Adrenal gland (tissue), 12 donors: ENCODE data around the gene CCR5. TPM values are rescaled to one million over a fixed set of nuclear protein-coding genes. Genes with fewer than 3 reads are reported as not detected.
A peak's percentile ranks its signal among the peaks of the same experiment; 100 is the strongest.

Source experiments
- DNase-seq, 7 donors: peaks; one replicate each; pipeline ENCODE4 v3.0.0-alpha.2; 2019 to 2020
- H3K27ac ChIP-seq, 5 donors: fragments of 200-600 bp; sonication (generic) in 4 of 5; 1 replicate in 3 of 5; 2 replicates in 2 of 5; pipeline versions ENCODE4 v1.5.1 to v1.8.0; 2016 to 2020; ENCODE audit warnings: mild to moderate bottlenecking in 1 of 5
- H3K27me3 ChIP-seq: fragments of 200-600 bp; 2 replicates; pipeline ENCODE4 v1.8.0; 2021
- H3K36me3 ChIP-seq, 2 donors: fragments of 200-600 bp; replicated peaks in 1 of 2; 1 replicate in 1 of 2; 2 replicates in 1 of 2; pipeline versions ENCODE4 v1.5.1 to v1.8.0; 2018 to 2022
- H3K4me1 ChIP-seq, 2 donors: fragments of 200-600 bp; replicated peaks in 1 of 2; 1 replicate in 1 of 2; 2 replicates in 1 of 2; pipeline versions ENCODE4 v1.5.1 to v1.8.0; 2018 to 2021
- H3K4me3 ChIP-seq, 4 donors: fragments of 200-600 bp; sonication (generic) in 3 of 4; one replicate each; pipeline ENCODE4 v1.5.1; 2016 to 2018
- H3K9me3 ChIP-seq, 3 donors: fragments of 200-600 bp; sonication (generic) in 1 of 3; replicated peaks in 1 of 3; 1 replicate in 2 of 3; 2 replicates in 1 of 3; pipeline versions ENCODE4 v1.5.1 to v1.8.0; 2016 to 2021
- POLR2A ChIP-seq, 2 donors: fragments of 450-650 bp; IDR thresholded peaks; one replicate each; pipeline ENCODE4 v1.6.1; 2017; ENCODE audit warnings: antibody characterized with exemption in 2 of 2, mild to moderate bottlenecking in 2 of 2, moderate library complexity in 1 of 2
- WGBS, 4 donors: extraction: QIAGEN DNeasy Blood & Tissue Kit in 2 of 4; methylation state at CpG; one replicate each; pipeline versions ENCODE4 v1.1.5 to v1.1.7; 2013 to 2017; 5-methylcytosine and 5-hydroxymethylcytosine counted together
- intact Hi-C, 2 donors: fragments of 100-400 bp; cut with DNase I; formaldehyde crosslinking; loops; one replicate each; pipeline versions ENCODE4 v1.14.1 to v1.15.0; 2022 to 2023
- polyA plus RNA-seq, 3 donors: library from polyadenylated mRNA; stranded (reverse); fragments of 200-250 nt in 2 of 3; fragments of 350-450 nt in 1 of 3; fragmentation: Illumina TruSeq in 1 of 3; extraction: RNeasy Lipid Tissue Mini Kit (QIAGEN cat#74804) in 1 of 3; gene quantifications; one replicate each; pipeline ENCODE4 v1.2.3, GENCODE V29; 2013 to 2014
- total RNA-seq, 9 donors: library from RNA; depleted of rRNA in 4 of 9; stranded (reverse); fragments of >200 nt in 4 of 9; fragments of 120-200 nt in 1 of 9; fragmentation: NEBNext Ultra II Directional in 1 of 9; extraction: Animal tissue kit (Norgen Biotek cat#: 25700) in 1 of 9; gene quantifications; one replicate each; pipeline versions ENCODE4 v1.1.0 to v1.2.4, GENCODE V29; 2013 to 2023
- TF ChIP-seq, protein P1 (sequence below), 6 experiments: fragments of 450-650 bp in 4 of 6; fragments of 200-600 bp in 2 of 6; sonication (generic) in 1 of 6; IDR thresholded peaks; 1 replicate in 5 of 6; 2 replicates in 1 of 6; pipeline versions ENCODE4 v1.5.1 to v1.8.0; 2016 to 2021; ENCODE audit warnings: antibody characterized with exemption in 6 of 6, mild to moderate bottlenecking in 2 of 6, moderate library complexity in 1 of 6
- donor health status: healthy with polysubstance abuse.
- donor health status: Bipolar disorder and iron deficiency.
- donor health status: DM: yes; HTN: yes; CAD: no.
- donor health status: DM: no; HTN: no; CAD: no.
- donor health status: DM: no; HTN: no; CAD: no.
- donor health status: DM: yes; HTN: yes; CAD: no.

The CCR5 gene
- total and polyA plus RNA-seq, 12 donors = 0.06 to 3.7 (median 0.94) TPM

- H3K9me3 ChIP-seq = no peaks in the 10 kb centered on the region
- no peak for TF ChIP-seq POLR2A (IDR thresholded peaks at IDR 0.05)
- TF ChIP-seq, protein P1, sequence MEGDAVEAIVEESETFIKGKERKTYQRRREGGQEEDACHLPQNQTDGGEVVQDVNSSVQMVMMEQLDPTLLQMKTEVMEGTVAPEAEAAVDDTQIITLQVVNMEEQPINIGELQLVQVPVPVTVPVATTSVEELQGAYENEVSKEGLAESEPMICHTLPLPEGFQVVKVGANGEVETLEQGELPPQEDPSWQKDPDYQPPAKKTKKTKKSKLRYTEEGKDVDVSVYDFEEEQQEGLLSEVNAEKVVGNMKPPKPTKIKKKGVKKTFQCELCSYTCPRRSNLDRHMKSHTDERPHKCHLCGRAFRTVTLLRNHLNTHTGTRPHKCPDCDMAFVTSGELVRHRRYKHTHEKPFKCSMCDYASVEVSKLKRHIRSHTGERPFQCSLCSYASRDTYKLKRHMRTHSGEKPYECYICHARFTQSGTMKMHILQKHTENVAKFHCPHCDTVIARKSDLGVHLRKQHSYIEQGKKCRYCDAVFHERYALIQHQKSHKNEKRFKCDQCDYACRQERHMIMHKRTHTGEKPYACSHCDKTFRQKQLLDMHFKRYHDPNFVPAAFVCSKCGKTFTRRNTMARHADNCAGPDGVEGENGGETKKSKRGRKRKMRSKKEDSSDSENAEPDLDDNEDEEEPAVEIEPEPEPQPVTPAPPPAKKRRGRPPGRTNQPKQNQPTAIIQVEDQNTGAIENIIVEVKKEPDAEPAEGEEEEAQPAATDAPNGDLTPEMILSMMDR (IDR thresholded peaks at IDR 0.05) = no peak
- H3K27me3 ChIP-seq = peaks cover 12% of the 10 kb centered on the region
- WGBS, 4 donors = 20 to 26% (median 25%) methylated on average over 2 of the region's 2 CpGs
- no peak overlapping the region for H3K4me3 ChIP-seq
- no peaks in the 10 kb centered on the region for H3K36me3 ChIP-seq
- DNase-seq = no peak
- intact Hi-C loops = loop anchor here in 1 of 2 donors (10.0 kb wide), 1 partner anchor 291 kb away; no protein-coding TSS in a partner anchor
- H3K4me1 ChIP-seq = peaks cover 0 to under 1% of the 10 kb centered on the region in 2 donors
- H3K27ac ChIP-seq = no peak overlapping the region
Measured at GRCh38 chr3:46375814-46376213, 5.1 kb downstream of the CCR5 start.

GRCh38 chr3:46378426-46378942 is 7.7 kb downstream of the CCR5 start:
- WGBS, 4 donors = 35 to 41% (median 39%) methylated on average over 8 of the region's 8 CpGs
- DNase-seq = peak; percentile 49 to 78 (median 61)
- no peaks in the 10 kb centered on the region for H3K9me3 ChIP-seq
- no peak overlapping the region for H3K27ac ChIP-seq
- H3K4me1 ChIP-seq = no peaks in the 10 kb centered on the region
- TF ChIP-seq, protein P1 (IDR thresholded peaks at IDR 0.05) = peak; percentile 25 to 59 (median 56)
- no peak for TF ChIP-seq POLR2A (IDR thresholded peaks at IDR 0.05)
- intact Hi-C loops = loop anchor here in 1 of 2 donors (10.0 kb wide), 1 partner anchor 294 kb away; no protein-coding TSS in a partner anchor
- no peak overlapping the region for H3K4me3 ChIP-seq
- H3K27me3 ChIP-seq = peaks cover 4% of the 10 kb centered on the region
- H3K36me3 ChIP-seq = no peaks in the 10 kb centered on the region

GRCh38 chr3:46380471-46381221 is 9.9 kb downstream of the CCR5 start:
- H3K36me3 ChIP-seq = no peaks in the 10 kb centered on the region
- intact Hi-C loops = loop anchor here in 1 of 2 donors (10.0 kb wide), 1 partner anchor 446 kb away; no protein-coding TSS in a partner anchor
- WGBS, 4 donors = 65 to 80% (median 73%) methylated on average over 8 of the region's 8 CpGs
- no peaks in the 10 kb centered on the region for H3K9me3 ChIP-seq
- no peak for DNase-seq
- peak overlapping the region in 1 of 5 donors; percentile 7 for H3K27ac ChIP-seq
- no peak overlapping the region for H3K4me3 ChIP-seq
- no peaks in the 10 kb centered on the region for H3K27me3 ChIP-seq
- TF ChIP-seq, protein P1 (IDR thresholded peaks at IDR 0.05) = no peak
- TF ChIP-seq POLR2A (IDR thresholded peaks at IDR 0.05) = no peak
- no peaks in the 10 kb centered on the region for H3K4me1 ChIP-seq

DNA sequence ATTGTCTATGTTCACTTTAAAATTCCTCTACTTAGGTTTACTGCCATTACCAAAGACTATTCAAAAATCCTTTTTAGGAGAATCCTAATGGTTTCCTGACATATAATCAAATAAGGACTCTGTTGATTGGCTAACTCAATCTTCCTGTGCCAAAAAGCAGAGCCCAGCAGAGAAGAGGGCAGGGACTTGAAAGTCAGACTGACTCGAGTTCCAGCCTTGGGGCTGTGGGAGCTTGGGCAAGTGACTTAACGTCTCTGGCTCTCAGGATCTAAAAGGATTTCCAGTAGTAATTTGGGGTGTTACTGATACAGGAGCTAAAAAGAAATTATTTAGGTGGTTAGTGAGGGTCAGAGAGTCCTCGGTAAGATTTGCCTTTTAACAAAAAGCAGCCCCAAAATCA is 10.9 kb downstream of the CCR5 start:
- 61 to 70% (median 65%) methylated on average over 3 of the region's 3 CpGs for WGBS, 4 donors
- H3K4me1 ChIP-seq = no peaks in the 10 kb centered on the region
- intact Hi-C loops = loop anchor here in 1 of 2 donors (10.0 kb wide), 1 partner anchor 447 kb away; no protein-coding TSS in a partner anchor
- H3K36me3 ChIP-seq = no peaks in the 10 kb centered on the region
- no peak for DNase-seq
- no peak for TF ChIP-seq POLR2A (IDR thresholded peaks at IDR 0.05)
- TF ChIP-seq, protein P1 (IDR thresholded peaks at IDR 0.05) = no peak
- H3K27me3 ChIP-seq = no peaks in the 10 kb centered on the region
- H3K9me3 ChIP-seq = no peaks in the 10 kb centered on the region
- H3K4me3 ChIP-seq = no peak overlapping the region
- H3K27ac ChIP-seq = no peak overlapping the region
